Measurements from ENCODE around the gene N4BP2.

The N4BP2 gene

DNA sequence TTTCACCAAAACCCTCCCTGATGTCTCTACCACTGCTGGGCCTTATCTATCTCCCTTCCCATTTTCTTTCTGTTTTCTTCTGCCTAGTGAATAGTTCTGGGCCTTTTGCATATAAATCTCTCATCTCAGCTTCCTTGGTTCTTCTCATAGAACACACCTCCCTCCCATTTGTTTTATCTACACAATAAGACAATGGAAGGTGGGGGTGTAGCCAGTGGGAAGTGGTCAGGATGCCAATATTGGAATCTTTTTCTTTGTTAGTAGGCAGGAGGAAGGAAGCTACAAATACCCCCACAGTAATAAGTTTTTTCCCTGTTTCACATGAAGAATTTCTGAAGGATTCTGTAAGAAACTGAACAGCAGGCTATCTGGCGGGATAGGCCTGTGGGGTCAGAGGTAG lies 109.3 kb downstream of the N4BP2 start:
- Histone ChIP-seq H3K27me3 (replicated peaks) (no peaks in the 10 kb centered on the region), H3K36me3 (replicated peaks) (no peaks in the 10 kb centered on the region), H3K4me3 (ENCODE audit: low read depth, low read length) (no peak overlapping the region), H3K27ac (no peak overlapping the region)
- in situ Hi-C loops (cut with HindIII; ENCODE audit: low pct_ligation_motif_present, low sequenced_read_pairs) = no loop called here
- TF ChIP-seq, protein P1, sequence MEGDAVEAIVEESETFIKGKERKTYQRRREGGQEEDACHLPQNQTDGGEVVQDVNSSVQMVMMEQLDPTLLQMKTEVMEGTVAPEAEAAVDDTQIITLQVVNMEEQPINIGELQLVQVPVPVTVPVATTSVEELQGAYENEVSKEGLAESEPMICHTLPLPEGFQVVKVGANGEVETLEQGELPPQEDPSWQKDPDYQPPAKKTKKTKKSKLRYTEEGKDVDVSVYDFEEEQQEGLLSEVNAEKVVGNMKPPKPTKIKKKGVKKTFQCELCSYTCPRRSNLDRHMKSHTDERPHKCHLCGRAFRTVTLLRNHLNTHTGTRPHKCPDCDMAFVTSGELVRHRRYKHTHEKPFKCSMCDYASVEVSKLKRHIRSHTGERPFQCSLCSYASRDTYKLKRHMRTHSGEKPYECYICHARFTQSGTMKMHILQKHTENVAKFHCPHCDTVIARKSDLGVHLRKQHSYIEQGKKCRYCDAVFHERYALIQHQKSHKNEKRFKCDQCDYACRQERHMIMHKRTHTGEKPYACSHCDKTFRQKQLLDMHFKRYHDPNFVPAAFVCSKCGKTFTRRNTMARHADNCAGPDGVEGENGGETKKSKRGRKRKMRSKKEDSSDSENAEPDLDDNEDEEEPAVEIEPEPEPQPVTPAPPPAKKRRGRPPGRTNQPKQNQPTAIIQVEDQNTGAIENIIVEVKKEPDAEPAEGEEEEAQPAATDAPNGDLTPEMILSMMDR (IDR thresholded peaks at IDR 0.05; ENCODE audit: low read depth, low read length, missing control alignments) = no peak
- DNase-seq = no peak

DNA sequence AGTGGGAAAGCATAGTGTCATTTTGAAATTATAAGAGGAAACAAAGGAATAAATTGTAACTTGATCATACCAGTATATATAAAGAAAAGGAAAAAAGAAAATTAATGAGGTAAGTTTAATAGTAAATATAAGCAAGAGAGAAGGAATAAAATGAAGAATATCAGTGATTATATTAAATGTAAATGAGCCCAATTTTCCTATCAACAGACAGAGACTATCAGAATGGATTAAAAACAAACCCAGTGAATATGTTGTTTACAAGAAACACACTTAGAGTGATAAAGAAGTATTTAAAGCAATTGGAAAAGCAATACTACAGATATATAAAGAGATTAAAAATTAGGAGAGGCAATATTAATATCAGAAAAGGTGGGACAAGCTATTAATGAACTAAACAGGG lies 111.4 kb downstream of the N4BP2 start:
- H3K36me3 ChIP-seq (replicated peaks) = no peaks in the 10 kb centered on the region
- no peak overlapping the region for H3K4me3 ChIP-seq (ENCODE audit: low read depth, low read length)
- no peaks in the 10 kb centered on the region for H3K27me3 ChIP-seq (replicated peaks)
- H3K27ac ChIP-seq = no peak overlapping the region
- in situ Hi-C loops (cut with HindIII; ENCODE audit: low pct_ligation_motif_present, low sequenced_read_pairs) = no loop called here
- DNase-seq = no peak
- TF ChIP-seq, protein P1 (IDR thresholded peaks at IDR 0.05; ENCODE audit: low read depth, low read length, missing control alignments) = no peak

DNA sequence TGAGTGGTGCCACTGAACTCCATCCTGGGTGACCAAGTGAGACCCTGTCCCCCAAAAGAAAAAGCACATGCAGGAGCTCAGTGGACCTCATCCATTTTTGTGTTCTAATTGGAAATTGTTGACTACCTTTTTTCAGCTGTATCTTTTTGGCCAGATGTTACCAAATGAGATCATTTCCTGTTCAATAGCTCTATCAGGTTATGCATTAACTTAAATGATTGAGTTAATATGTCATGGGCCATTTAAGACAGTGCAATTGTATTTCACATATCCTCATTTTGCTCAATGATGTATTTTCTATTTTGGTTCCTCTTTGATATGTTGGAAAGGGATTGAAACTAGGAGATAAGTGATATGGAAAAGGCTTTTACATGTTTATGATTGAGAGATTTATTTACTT lies 113.9 kb downstream of the N4BP2 start:
- H3K4me3 ChIP-seq (ENCODE audit: low read depth, low read length) = no peak overlapping the region
- TF ChIP-seq, protein P1 (IDR thresholded peaks at IDR 0.05; ENCODE audit: low read depth, low read length, missing control alignments) = no peak
- H3K27ac ChIP-seq = no peak overlapping the region
- H3K36me3 ChIP-seq (replicated peaks) = no peaks in the 10 kb centered on the region
- in situ Hi-C loops (cut with HindIII; ENCODE audit: low pct_ligation_motif_present, low sequenced_read_pairs) = no loop called here
- no peak for DNase-seq
- no peaks in the 10 kb centered on the region for H3K27me3 ChIP-seq (replicated peaks)

DNA sequence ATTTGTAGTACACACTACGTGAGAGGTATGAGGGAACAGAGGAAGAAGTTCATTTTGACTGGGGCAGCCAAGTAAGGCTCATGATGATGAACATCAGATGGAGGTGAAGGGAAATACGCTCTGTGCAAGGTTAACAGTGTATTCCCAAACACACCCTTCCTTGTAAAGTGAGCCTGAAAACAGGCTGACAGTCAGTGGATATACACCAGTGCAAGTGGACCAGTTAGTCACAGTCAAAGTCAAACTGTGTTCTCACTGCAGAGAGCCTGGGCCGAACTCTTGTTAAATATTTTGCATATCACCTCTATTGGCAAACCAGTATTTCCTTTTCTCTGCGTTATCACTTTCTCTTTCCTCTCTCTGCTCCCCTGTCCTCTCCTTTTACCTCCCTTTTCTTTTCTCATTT lies 116.8 kb downstream of the N4BP2 start:
- Histone ChIP-seq H3K27ac (no peak overlapping the region), H3K4me3 (ENCODE audit: low read depth, low read length) (no peak overlapping the region), H3K27me3 (replicated peaks) (no peaks in the 10 kb centered on the region), H3K36me3 (replicated peaks) (no peaks in the 10 kb centered on the region)
- TF ChIP-seq, protein P1 (IDR thresholded peaks at IDR 0.05; ENCODE audit: low read depth, low read length, missing control alignments) = no peak
- no peak for DNase-seq
- in situ Hi-C loops (cut with HindIII; ENCODE audit: low pct_ligation_motif_present, low sequenced_read_pairs) = no loop called here

DNA sequence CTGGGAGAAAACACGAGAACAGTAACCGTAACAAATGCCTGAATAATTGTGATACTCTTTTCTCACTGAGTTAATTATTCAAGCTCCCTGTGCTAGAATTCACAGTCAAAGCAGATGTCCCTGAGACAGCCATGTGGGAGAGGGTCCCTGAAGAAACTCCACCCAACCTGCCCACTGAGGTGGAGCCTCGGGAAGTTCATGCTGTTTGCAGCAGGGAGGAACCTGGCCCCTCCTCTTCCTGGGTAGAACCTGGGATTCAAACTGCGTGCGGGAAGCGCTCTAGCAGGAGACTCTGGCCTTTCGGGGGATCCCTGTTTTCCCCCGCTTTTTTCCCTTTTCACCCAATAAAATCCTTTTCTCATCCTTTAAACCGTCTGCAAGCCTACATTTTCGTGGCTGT lies 120.0 kb downstream of the N4BP2 start:
- H3K27me3 ChIP-seq (replicated peaks) = no peaks in the 10 kb centered on the region
- no peak overlapping the region for H3K27ac ChIP-seq
- H3K36me3 ChIP-seq (replicated peaks) = no peaks in the 10 kb centered on the region
- peak overlapping the region; percentile 29 for H3K4me3 ChIP-seq (ENCODE audit: low read depth, low read length)
- in situ Hi-C loops (cut with HindIII; ENCODE audit: low pct_ligation_motif_present, low sequenced_read_pairs) = no loop called here
- TF ChIP-seq, protein P1 (IDR thresholded peaks at IDR 0.05; ENCODE audit: low read depth, low read length, missing control alignments) = no peak
- DNase-seq = no peak

DNA sequence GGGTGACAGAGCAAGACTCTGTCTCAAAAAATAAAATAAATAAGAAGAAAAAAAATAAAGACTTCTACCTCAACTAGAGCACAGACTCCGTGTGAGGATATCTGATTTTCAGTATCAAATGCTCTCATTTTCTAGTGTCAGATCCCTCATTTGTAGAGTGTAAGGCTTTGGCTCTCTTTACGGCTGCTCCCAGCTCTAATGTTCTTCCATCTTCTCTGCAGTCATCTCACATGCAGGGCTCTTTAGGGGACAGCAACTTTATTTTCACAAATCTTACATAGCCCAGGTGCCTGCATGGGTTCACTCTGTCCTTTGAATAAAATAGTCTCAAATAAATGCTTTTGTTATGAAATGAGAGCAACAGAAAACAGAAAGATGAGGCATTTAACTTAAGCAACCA lies 120.9 kb downstream of the N4BP2 start:
- TF ChIP-seq, protein P1 (IDR thresholded peaks at IDR 0.05; ENCODE audit: low read depth, low read length, missing control alignments) = no peak
- Histone ChIP-seq H3K36me3 (replicated peaks) (no peaks in the 10 kb centered on the region), H3K27me3 (replicated peaks) (no peaks in the 10 kb centered on the region), H3K27ac (no peak overlapping the region), H3K4me3 (ENCODE audit: low read depth, low read length) (no peak overlapping the region)
- in situ Hi-C loops (cut with HindIII; ENCODE audit: low pct_ligation_motif_present, low sequenced_read_pairs) = no loop called here
- no peak for DNase-seq
